Liver (tissue), 3 donors: ENCODE measurements around the gene PSMD7.

Experiments
- ATF3 ChIP-seq: IDR thresholded peaks from 2 replicates; pipeline ENCODE4 v1.6.1; 2016; ENCODE audit warnings: antibody characterized with exemption
- CTCF ChIP-seq: fragments of 150-350 bp; IDR thresholded peaks from 2 replicates; pipeline ENCODE4 v1.5.1; 2017; ENCODE audit warnings: improper control_type of control experiment, low read depth, low read length; ENCODE audit not compliant: missing input control
- FOXA1 ChIP-seq: IDR thresholded peaks from 2 replicates; pipeline ENCODE4 v1.6.1; 2016; ENCODE audit warnings: antibody characterized with exemption
- FOXA2 ChIP-seq: IDR thresholded peaks from 2 replicates; pipeline ENCODE4 v1.6.1; 2016; ENCODE audit warnings: antibody characterized with exemption
- GABPA ChIP-seq, 2 donors: IDR thresholded peaks in 1 of 2; conservative IDR thresholded peaks in 1 of 2; 2 replicates each; pipeline ENCODE4 v1.6.1; 2016; ENCODE audit warnings: antibody characterized with exemption in 2 of 2, mild to moderate bottlenecking in 1 of 2, moderate library complexity in 1 of 2
- HNF4A ChIP-seq, 2 donors: conservative IDR thresholded peaks; 2 replicates each; pipeline ENCODE4 v1.6.1; 2016; ENCODE audit warnings: antibody characterized with exemption in 2 of 2, mild to moderate bottlenecking in 2 of 2
- JUND ChIP-seq, 2 donors: IDR thresholded peaks; 2 replicates each; pipeline ENCODE4 v1.6.1; 2016; ENCODE audit warnings: antibody characterized with exemption in 2 of 2
- MAX ChIP-seq: IDR thresholded peaks from 2 replicates; pipeline ENCODE4 v1.6.1; 2016; ENCODE audit warnings: antibody characterized with exemption
- NR2F2 ChIP-seq: IDR thresholded peaks from 2 replicates; pipeline ENCODE4 v1.6.1; 2016; ENCODE audit warnings: antibody characterized with exemption
- REST ChIP-seq: IDR thresholded peaks from 2 replicates; pipeline ENCODE4 v1.6.1; 2016; ENCODE audit warnings: antibody characterized with exemption, mild to moderate bottlenecking
- SP1 ChIP-seq: IDR thresholded peaks from 2 replicates; pipeline ENCODE4 v1.6.1; 2018; ENCODE audit warnings: antibody characterized with exemption, mild to moderate bottlenecking
- TAF1 ChIP-seq: conservative IDR thresholded peaks from 2 replicates; pipeline ENCODE4 v1.6.1; 2016; ENCODE audit warnings: antibody characterized with exemption, mild to moderate bottlenecking
- donor health status: healthy.
- donor health status: healthy.

GRCh38 chr16:74320707-74321106 is 24.1 kb downstream of the PSMD7 start:
- TF ChIP-seq CTCF (no peak), SP1 (no peak), FOXA1 (no peak), REST (no peak), NR2F2 (no peak), MAX (no peak), GABPA (IDR thresholded peaks at IDR 0.05 in 1 of 2, conservative IDR thresholded peaks at IDR 0.05 in 1 of 2) (no peak), FOXA2 (no peak), JUND (IDR thresholded peaks at IDR 0.05) (no peak), ATF3 (no peak), TAF1 (no peak), HNF4A (conservative IDR thresholded peaks at IDR 0.05) (no peak)
